Uterus (tissue), 2 donors: ENCODE data around the gene GH1.
"Not testable (repeated sequence)": the region's sequence is repeated elsewhere in the genome, so short reads cannot be mapped to it uniquely, and the experiment has no call there.

ENCODE experiments used
- POLR2A ChIP-seq, 2 donors: fragments of 450-650 bp; IDR thresholded peaks; one replicate each; pipeline ENCODE4 v1.6.1; 2016; ENCODE audit warnings: antibody characterized with exemption in 2 of 2, mild to moderate bottlenecking in 1 of 2, moderate library complexity in 1 of 2
- TF ChIP-seq, protein P1 (sequence below), 4 experiments: fragments of 200-600 bp in 2 of 4; fragments of 450-650 bp in 2 of 4; sonication (generic) in 2 of 4; IDR thresholded peaks; one replicate each; pipeline ENCODE4 v1.5.1; 2016 to 2019; ENCODE audit warnings: antibody characterized with exemption in 4 of 4, mild to moderate bottlenecking in 2 of 4, moderate library complexity in 1 of 4

DNA sequence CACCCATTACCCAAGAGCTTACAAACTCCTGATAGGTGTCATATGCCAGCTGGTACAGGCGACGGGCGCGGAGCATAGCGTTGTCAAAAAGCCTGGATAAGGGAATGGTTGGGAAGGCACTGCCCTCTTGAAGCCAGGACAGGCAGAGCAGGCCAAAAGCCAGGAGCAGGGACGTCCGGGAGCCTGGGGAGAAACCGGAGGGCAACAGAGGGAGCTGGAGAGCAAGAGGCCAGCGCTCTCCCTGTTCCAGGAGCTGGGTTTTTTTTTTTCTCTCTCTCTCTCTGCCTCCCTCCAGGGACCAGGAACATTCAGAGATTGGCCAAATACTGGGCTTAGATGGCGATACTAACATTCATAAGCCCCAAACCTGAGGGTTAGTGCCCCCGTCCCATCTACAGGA is 37.3 kb downstream of the GH1 start:
- TF ChIP-seq, protein P1, sequence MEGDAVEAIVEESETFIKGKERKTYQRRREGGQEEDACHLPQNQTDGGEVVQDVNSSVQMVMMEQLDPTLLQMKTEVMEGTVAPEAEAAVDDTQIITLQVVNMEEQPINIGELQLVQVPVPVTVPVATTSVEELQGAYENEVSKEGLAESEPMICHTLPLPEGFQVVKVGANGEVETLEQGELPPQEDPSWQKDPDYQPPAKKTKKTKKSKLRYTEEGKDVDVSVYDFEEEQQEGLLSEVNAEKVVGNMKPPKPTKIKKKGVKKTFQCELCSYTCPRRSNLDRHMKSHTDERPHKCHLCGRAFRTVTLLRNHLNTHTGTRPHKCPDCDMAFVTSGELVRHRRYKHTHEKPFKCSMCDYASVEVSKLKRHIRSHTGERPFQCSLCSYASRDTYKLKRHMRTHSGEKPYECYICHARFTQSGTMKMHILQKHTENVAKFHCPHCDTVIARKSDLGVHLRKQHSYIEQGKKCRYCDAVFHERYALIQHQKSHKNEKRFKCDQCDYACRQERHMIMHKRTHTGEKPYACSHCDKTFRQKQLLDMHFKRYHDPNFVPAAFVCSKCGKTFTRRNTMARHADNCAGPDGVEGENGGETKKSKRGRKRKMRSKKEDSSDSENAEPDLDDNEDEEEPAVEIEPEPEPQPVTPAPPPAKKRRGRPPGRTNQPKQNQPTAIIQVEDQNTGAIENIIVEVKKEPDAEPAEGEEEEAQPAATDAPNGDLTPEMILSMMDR (IDR thresholded peaks at IDR 0.05): not testable (repeated sequence)
- not testable (repeated sequence) for TF ChIP-seq POLR2A (IDR thresholded peaks at IDR 0.05)
